ENCODE data around the gene PAK1IP1.

- TF ChIP-seq EZH2 (IDR thresholded peaks at IDR 0.05; ENCODE audit: insufficient read depth, low read length) (no peak), CTCF (IDR thresholded peaks at IDR 0.05; ENCODE audit: insufficient read depth, low read depth, low read length) (no peak)
These were observed 35.5 kb downstream of the PAK1IP1 start for GRCh38 chr6:10730254-10730653.
